NCI-H82 treated with DMSO at 0.1 percent for 48 hours (cell line): ENCODE data around the gene XIRP2.

Experiments used
- DNase-seq: peaks from one replicate; lab custom pipeline; 2025; ENCODE audit not compliant: unreplicated experiment; lab: John Stamatoyannopoulos, UW

XIRP2 gene

DNA sequence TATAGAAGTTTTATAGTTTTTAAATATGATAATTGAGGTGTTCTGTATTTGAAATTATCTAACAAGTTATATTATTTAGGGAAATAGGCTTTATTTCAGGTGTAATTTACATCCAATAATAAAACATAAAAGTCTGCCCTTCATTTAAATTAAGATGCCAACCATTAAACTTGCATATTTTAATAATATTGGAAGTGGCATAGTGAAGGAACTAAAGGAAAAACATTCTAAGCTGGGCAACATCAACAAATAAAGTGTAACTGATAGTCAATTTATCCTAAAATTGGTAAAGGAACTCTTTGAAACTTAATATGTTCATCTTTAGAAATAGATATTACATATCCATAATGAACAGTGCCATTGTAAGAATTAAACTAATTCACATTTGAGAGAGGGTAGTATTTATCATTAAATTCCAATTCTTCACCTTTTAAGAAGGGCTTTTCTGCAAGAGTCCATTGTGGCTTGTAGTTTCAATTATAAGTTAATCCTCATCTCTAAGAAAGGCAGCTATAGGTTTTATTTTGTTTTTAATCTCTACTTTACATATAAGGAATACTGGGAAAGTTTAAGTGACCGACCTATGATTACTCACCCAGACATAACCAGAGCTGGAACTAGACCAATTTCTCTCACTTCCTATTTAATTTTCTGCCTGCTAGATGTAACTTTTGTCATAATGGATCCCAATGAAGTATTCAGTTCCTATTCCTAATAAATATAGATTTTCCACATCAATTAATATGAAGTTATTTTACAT is 401.6 kb downstream of the XIRP2 start:
- no peak for DNase-seq

DNA sequence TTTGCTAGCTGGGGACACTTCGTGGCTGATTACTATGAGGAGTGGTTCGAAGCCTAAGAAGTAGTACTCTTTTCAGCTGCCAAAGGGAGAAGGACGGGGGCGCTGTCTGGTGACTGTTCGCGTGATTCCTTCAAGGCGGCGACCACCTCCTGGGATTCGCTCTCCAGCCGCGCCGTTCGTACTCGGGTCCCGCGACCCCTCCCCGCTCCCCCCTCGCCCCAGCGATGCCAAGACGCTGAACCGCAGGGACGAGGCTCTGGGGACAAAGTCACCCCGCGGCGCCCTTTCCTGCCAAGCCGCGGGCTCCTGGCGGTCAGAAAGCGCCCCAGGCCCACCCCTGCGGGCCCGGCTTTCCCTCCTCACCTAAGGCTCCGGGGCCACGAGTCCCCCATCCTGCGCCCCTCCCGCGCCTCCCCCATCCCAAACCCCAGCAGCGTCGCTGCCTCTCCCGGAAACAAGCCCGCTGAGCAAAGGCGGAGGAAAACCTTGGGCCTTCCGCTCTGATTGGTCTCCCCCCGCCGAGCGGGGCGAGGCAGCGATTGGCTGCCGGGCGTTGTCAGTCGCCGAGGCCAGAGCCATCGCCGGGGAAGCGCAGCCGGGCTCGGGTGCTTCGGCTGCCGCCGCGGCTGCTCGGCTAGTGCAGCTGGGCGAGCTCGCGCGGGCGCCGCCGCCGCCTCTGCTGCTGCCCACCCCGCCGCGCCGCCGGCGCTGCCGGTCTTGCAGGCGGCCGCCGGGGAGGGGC is 404.3 kb downstream of the XIRP2 start, which contains the start of gene B3GALT1:
Gene B3GALT1, plus strand, starts transcription at position 572 of the 742 bp plus-strand sequence.
- DNase-seq, result peak; percentile 88

DNA sequence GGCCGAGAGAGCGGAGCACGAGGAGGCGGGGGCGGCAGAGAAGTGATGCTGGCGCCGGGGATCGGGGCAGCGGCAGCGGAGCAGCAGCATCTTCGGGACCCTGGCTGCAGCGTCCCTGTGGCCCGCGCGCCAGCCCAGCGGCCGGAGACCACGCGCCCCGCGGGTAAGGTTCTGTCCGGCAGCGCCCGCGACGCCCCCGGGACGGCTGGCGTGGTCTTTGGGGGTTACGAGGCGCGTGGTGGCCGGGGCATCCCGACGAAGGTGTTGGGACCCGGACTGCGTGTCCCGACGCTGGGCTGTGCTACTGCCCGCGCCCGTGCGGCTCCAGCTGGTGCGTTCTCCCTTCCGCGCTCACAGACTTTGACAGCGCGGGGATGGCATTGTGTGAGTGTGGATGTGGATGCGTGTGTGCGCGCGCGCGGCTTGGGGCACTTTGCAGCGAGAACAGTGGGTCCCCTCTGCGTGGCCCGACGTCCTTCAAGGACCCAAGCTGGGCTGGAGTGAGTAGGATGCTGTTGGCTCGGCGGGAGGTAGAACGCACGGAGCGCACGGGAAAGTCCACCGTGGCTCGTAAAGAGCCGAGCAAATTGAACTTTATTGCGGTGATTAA is 405.0 kb downstream of the XIRP2 start:
- no peak for DNase-seq

DNA sequence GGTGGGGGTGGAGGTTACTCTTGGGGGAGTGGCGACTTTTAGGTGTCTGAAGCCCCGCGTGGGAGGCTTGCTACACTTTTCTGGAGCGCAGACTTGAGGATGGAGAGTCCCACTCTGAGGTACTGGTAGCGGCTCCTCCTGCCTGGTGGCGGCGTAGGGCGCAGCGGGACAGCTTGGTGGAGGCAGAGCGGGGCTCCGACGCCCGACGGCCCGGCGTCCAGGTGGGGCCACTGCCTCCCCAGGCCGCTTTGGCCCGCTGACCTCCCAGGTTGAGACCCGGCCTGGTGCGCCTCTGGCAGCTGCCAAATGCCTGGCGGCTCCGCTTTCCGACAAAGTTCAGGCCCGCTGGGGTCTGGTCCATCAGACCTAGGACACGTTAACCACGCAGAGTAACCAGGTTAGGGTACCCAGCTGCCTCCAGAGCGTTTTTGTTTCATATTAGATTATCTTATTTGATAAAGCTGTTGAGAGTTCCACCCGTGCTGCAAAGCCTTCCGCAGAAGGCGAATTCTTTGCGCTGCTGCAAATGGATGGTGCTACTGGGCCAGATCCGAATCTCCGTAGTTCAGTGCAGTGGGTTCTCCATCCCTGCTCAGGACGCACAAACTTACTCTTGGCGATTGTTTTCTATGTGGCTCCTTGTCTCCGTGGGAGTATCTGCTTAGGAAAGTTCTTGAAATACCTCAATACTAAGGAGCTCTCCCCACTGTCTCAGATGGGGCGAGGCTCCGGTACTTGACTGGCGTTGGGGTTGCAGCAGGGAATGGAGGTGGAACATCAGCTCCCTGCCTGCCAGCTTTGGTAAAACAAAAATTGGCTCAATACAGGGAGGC is 405.9 kb downstream of the XIRP2 start:
- DNase-seq, result no peak

DNA sequence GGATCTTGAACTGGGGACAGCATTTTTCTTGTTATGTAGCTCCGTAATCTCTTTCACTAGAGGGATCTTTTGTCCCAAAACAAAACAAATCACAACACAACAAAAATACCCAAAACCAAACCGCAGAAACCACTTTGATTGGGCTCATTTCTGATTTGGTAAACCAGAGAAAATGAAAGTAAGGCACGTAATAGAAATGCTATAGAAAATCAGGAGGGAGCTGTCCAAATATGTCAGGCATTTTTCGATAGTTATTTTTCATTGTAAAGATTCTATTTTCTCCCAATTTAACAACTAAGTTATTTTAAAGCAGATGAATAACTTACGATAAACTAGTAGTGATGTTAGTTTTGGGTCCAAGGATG is 406.5 kb downstream of the XIRP2 start:
- DNase-seq, result no peak

DNA sequence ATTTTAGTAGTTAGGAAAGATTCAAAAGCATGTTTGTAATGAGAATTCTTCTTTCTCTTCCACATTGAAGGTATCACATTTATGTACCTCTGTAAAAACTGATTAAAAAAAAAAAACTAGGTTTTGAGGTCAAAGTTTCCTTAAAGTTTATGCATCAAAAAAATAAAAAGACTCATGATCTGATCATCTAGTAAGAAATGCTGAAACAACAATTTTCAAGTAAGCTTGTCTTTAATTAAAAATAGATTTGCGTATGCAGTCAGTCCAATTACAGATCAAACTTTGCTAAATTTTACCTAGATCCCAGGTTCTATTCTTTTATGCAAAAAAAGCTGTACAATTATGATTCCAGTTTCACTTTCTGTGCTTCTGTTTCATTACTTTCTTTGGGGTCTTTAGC is 409.0 kb downstream of the XIRP2 start:
- no peak for DNase-seq

DNA sequence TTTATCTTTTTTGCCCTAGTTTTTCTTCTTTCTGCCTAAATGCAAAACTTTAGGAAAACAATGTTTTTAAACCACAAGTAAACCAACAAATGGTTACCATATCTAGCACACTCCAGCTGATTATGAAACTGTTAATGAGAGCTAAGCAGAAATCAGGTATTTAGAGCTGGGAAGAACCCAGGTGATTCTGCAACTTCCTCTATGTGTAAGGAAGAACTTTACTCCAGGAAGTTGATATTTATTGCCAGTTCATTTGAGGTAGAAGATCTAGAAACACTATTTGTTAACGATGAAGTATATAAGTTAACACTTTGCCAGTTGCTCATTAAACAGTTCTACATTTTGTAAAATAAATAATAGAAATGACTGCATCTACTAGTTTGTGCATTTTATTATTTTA is 409.7 kb downstream of the XIRP2 start:
- DNase-seq, result no peak
